K562 (cell line): ENCODE data around the gene MCHR2. TPM values are rescaled to one million over a fixed set of nuclear protein-coding genes. Genes with fewer than 3 reads are reported as not detected.

Experiments used
- ATAC-seq: fragments of 200-7000 bp; cut with Tn5 transposase; 3 replicates; pipeline ENCODE4 v1.9.1; 2020; ENCODE audit warnings: moderate library complexity
- BruUV-seq: library from RNA; stranded (reverse); fragments of 400-500 nt; replicated peaks from 2 replicates; lab custom pipeline; 2021; lab: Mats Ljungman, UMichigan
- CTCF ChIA-PET: fragments of 300-600 bp; formaldehyde crosslinking; extraction: SDS; loops from one replicate; lab custom pipeline; 2021; ENCODE audit warnings: low intra/inter-chr PET ratio; lab: Yijun Ruan, JAX
- POLR2A ChIA-PET: fragments of 300-600, 350-650 bp; sonication (Branson Sonifier 250); formaldehyde crosslinking; extraction: SDS; loops from one replicate; lab custom pipeline; 2021; ENCODE audit warnings: antibody characterized with exemption, inconsistent platforms; lab: Yijun Ruan, JAX
- DNase-seq, 4 experiments: peaks; one replicate each; pipeline versions ENCODE4 v3.0.0 to v3.0.0-alpha.2; 2011 to 2018; ENCODE audit warnings: low spot score in 3 of 4, mixed read lengths in 3 of 4; ENCODE audit errors: extremely low read depth in 1 of 4
- FAIRE-seq: peaks from 2 replicates; lab custom pipeline; 2011; peaks lifted over from hg19 to GRCh38; lab: Jason Lieb, UNC
- H2AFZ ChIP-seq: 2 replicates; pipeline ENCODE4 v1.6.0; 2011; ENCODE audit warnings: low read depth, low read length, control low read depth, inconsistent platforms
- H3K27ac ChIP-seq: fragments of 200-600 bp; 3 replicates; pipeline ENCODE4 v1.8.0; 2011; ENCODE audit warnings: low read depth, mild to moderate bottlenecking, control low read depth, inconsistent platforms, low read length, moderate library complexity, mixed read lengths; ENCODE audit errors: extremely low read depth
- H3K27me3 ChIP-seq, 2 experiments: fragments of 300-600 bp in 1 of 2; 2 replicates in 1 of 2; 3 replicates in 1 of 2; pipeline versions ENCODE4 v1.6.0 to v1.8.0; 2011; ENCODE audit warnings: inconsistent platforms in 2 of 2, low read length in 2 of 2, mild to moderate bottlenecking in 1 of 2, mixed read lengths in 1 of 2, moderate library complexity in 1 of 2; ENCODE audit not compliant: control insufficient read depth in 2 of 2, insufficient read depth in 2 of 2
- H3K36me3 ChIP-seq: fragments of 300-600 bp; 3 replicates; pipeline ENCODE4 v1.8.0; 2011; ENCODE audit warnings: mild to moderate bottlenecking, low read length, inconsistent platforms; ENCODE audit not compliant: control insufficient read depth, insufficient read depth
- H3K4me1 ChIP-seq, 2 experiments: fragments of 200-600 bp in 1 of 2; replicated peaks in 1 of 2; 2 replicates in 1 of 2; 3 replicates in 1 of 2; pipeline versions ENCODE4 v1.5.1 to v1.8.0; 2011; ENCODE audit warnings: inconsistent platforms in 2 of 2, low read length in 2 of 2, mild to moderate bottlenecking in 1 of 2, mixed read lengths in 1 of 2, moderate library complexity in 1 of 2; ENCODE audit not compliant: control insufficient read depth in 2 of 2, insufficient read depth in 2 of 2
- H3K4me2 ChIP-seq: 2 replicates; pipeline ENCODE4 v1.6.1; 2011; ENCODE audit warnings: low read length, control low read depth, inconsistent platforms, mixed read lengths; ENCODE audit not compliant: insufficient read depth
- H3K4me3 ChIP-seq: fragments of 200-600 bp; sonication (generic), shearing (Covaris generic); 2 replicates; pipeline ENCODE4 v1.5.1; 2016; ENCODE audit warnings: control low read depth, inconsistent platforms
- H3K79me2 ChIP-seq: fragments of 200-600 bp; 3 replicates; pipeline ENCODE4 v1.8.0; 2011; ENCODE audit warnings: low read length, inconsistent platforms; ENCODE audit not compliant: control insufficient read depth, insufficient read depth
- H3K9ac ChIP-seq, 2 experiments: 2 replicates each; pipeline versions ENCODE4 v1.6.0 to v1.6.1; 2011; ENCODE audit warnings: low read depth in 2 of 2, low read length in 2 of 2, control low read depth in 1 of 2, inconsistent platforms in 1 of 2, mild to moderate bottlenecking in 1 of 2, mixed read lengths in 1 of 2; ENCODE audit not compliant: insufficient read depth in 1 of 2
- H3K9me1 ChIP-seq: one replicate; pipeline ENCODE4 v1.6.0; 2011; ENCODE audit warnings: inconsistent platforms, mild to moderate bottlenecking, low read length, moderate library complexity; ENCODE audit not compliant: control insufficient read depth, insufficient read depth
- H3K9me3 ChIP-seq: replicated peaks from 2 replicates; pipeline ENCODE4 v1.5.1; 2011; ENCODE audit warnings: low read depth, low read length, inconsistent platforms; ENCODE audit not compliant: control insufficient read depth, insufficient read depth
- H4K20me1 ChIP-seq: replicated peaks from 2 replicates; pipeline ENCODE4 v1.6.1; 2011; ENCODE audit warnings: low read length, inconsistent platforms, mixed read lengths; ENCODE audit not compliant: control insufficient read depth, insufficient read depth
- BRCA1 ChIP-seq, 2 experiments: fragments of 450-650 bp in 1 of 2; sonication (generic) in 1 of 2; formaldehyde crosslinking in 1 of 2; IDR thresholded peaks; 2 replicates each; pipeline versions ENCODE4 v1.5.0 to v1.6.1; 2017 to 2020; ENCODE audit warnings: mild to moderate bottlenecking in 1 of 2, missing genetic modification reagents in 1 of 2
- BRD9 ChIP-seq: fragments of 450-650 bp; IDR thresholded peaks from 2 replicates; pipeline ENCODE4 v1.6.1; 2018; ENCODE audit warnings: low read depth; ENCODE audit not compliant: partially characterized antibody
- CC2D1A ChIP-seq: fragments of 450-650 bp; IDR thresholded peaks from 2 replicates; pipeline ENCODE4 v1.6.1; 2017; ENCODE audit warnings: mild to moderate bottlenecking
- CREB5 ChIP-seq: fragments of 250-450 bp; sonication (Bioruptor Pico); IDR thresholded peaks from 2 replicates; pipeline ENCODE4 v1.5.0; 2020; ENCODE audit warnings: mild to moderate bottlenecking
- E2F4 ChIP-seq: sonication (generic); formaldehyde crosslinking; IDR thresholded peaks from 2 replicates; pipeline ENCODE4 v1.8.0; 2022; ENCODE audit warnings: mild to moderate bottlenecking, low read depth, missing genetic modification reagents
- ELF1 ChIP-seq: fragments of 200-800 bp; sonication (Bioruptor generic); IDR thresholded peaks from 2 replicates; pipeline ENCODE4 v1.6.1; 2016; ENCODE audit warnings: missing genetic modification characterization, missing compliant biosample characterization
- HDGF ChIP-seq: fragments of 450-650 bp; IDR thresholded peaks from 2 replicates; pipeline ENCODE4 v1.6.1; 2016
- KAT7 ChIP-seq: sonication (generic); formaldehyde crosslinking; IDR thresholded peaks from 2 replicates; pipeline ENCODE4 v1.8.0; 2022; ENCODE audit warnings: missing genetic modification reagents, mild to moderate bottlenecking, borderline replicate concordance
- NFE2L1 ChIP-seq: fragments of 450-650 bp; IDR thresholded peaks from 2 replicates; pipeline ENCODE4 v1.6.1; 2016; ENCODE audit warnings: missing genetic modification characterization, low read depth, mild to moderate bottlenecking, missing compliant biosample characterization, moderate library complexity, borderline replicate concordance
- RBM15 ChIP-seq: fragments of 200-400 bp; formaldehyde crosslinking; IDR thresholded peaks from 2 replicates; pipeline ENCODE4 v1.6.1; 2018; ENCODE audit warnings: mild to moderate bottlenecking, low read length, moderate library complexity; ENCODE audit not compliant: insufficient read depth
- RHOXF2B ChIP-seq: fragments of 250-450 bp; sonication (Bioruptor Pico); conservative IDR thresholded peaks from 2 replicates; pipeline ENCODE4 v1.5.1; 2021
- SETDB1 ChIP-seq: IDR thresholded peaks from one replicate; pipeline ENCODE4 v1.6.1; 2012; ENCODE audit warnings: low read length, control low read depth, inconsistent platforms
- YBX1 ChIP-seq: fragments of 450-650 bp; IDR thresholded peaks from 2 replicates; pipeline ENCODE4 v1.7.1; 2016; ENCODE audit warnings: mild to moderate bottlenecking
- YY1 ChIP-seq, 3 experiments: IDR thresholded peaks; 2 replicates each; pipeline ENCODE4 v1.6.1; 2011; ENCODE audit warnings: low read length in 2 of 3, mild to moderate bottlenecking in 2 of 3, moderate library complexity in 2 of 3, borderline replicate concordance in 1 of 3, control low read depth in 1 of 3, low read depth in 1 of 3; ENCODE audit not compliant: insufficient read depth in 3 of 3, insufficient replicate concordance in 2 of 3, control insufficient read depth in 1 of 3, insufficient read length in 1 of 3; ENCODE audit errors: extremely low read depth in 1 of 3
- ZBTB17 ChIP-seq: fragments of 450-650 bp; formaldehyde crosslinking; IDR thresholded peaks from 2 replicates; pipeline ENCODE4 v1.4.0; 2020; ENCODE audit warnings: mild to moderate bottlenecking
- ZFPM2 ChIP-seq: fragments of 250-450 bp; sonication (Bioruptor Pico); IDR thresholded peaks from 2 replicates; pipeline ENCODE4 v1.5.1; 2022; ENCODE audit warnings: mild to moderate bottlenecking
- ZNF23 ChIP-seq: fragments of 250-450 bp; sonication (Bioruptor Pico); IDR thresholded peaks from 2 replicates; pipeline ENCODE4 v1.4.0; 2020; ENCODE audit warnings: mild to moderate bottlenecking
- ZNF778 ChIP-seq: fragments of 450-650 bp; formaldehyde crosslinking; IDR thresholded peaks from 2 replicates; pipeline ENCODE4 v1.4.0; 2020; ENCODE audit warnings: mild to moderate bottlenecking, moderate library complexity
- WGBS: fragments of 100-300 bp; shearing (Covaris generic); methylation state at CpG from one replicate; pipeline ENCODE4 v1.1.6; 2016; ENCODE audit warnings: low coverage, mixed read lengths; ENCODE audit not compliant: insufficient coverage; ENCODE audit errors: missing lambda C conversion rate; 5-methylcytosine and 5-hydroxymethylcytosine counted together
- in situ Hi-C: fragments of 300-500 bp; cut with MboI; formaldehyde crosslinking; loops from 4 replicates; pipeline ENCODE4 v1.15.0; 2018; ENCODE audit warnings: inconsistent platforms, mixed read lengths
- intact Hi-C: fragments of 100-400 bp; cut with micrococcal nuclease; formaldehyde crosslinking; loops from 2 replicates; pipeline ENCODE4 v1.14.2; 2022
- polyA plus RNA-seq, 8 experiments: library from polyadenylated mRNA; depleted of rRNA in 4 of 8; stranded (reverse) in 5 of 8; unstranded in 3 of 8; fragments of >200 nt; fragmentation: Nextera tagmentation in 2 of 8; fragmentation: Illumina TruSeq in 1 of 8; extraction: Ambion mirVana in 2 of 8; extraction: Trizol in 1 of 8; gene quantifications; 2 replicates each; pipeline versions ENCODE4 v1.2.1 to v1.2.3, GENCODE V29; 2011 to 2014; ENCODE audit warnings: inconsistent platforms in 1 of 8, missing spikeins in 1 of 8
- total RNA-seq, 7 experiments: library from RNA; depleted of rRNA in 6 of 7; stranded (reverse); fragments of >200 nt in 6 of 7; fragmentation: Illumina TruSeq in 2 of 7; extraction: Trizol in 2 of 7; gene quantifications; 2 replicates each; pipeline versions ENCODE4 v1.2.1 to v1.2.3, GENCODE V29; 2011 to 2021; ENCODE audit warnings: low replicate concordance in 1 of 7

MCHR2 gene
- total and polyA plus RNA-seq, 9 of the 15 experiments (the other 6 are each of a cell fraction or from before 2014, with no cell fraction given): not detected

GRCh38 chr6:99960027-99960426 is 34.0 kb downstream of the MCHR2 start:
- H3K4me2 ChIP-seq: no peak overlapping the region
- H3K9ac ChIP-seq: no peak overlapping the region
- ChIA-PET CTCF (no interaction called here), POLR2A (no interaction called here)
- no peak overlapping the region for H3K4me3 ChIP-seq
- FAIRE-seq (no peak), ATAC-seq (no peak), DNase-seq (no peak)
- no peaks in the 10 kb centered on the region for H3K4me1 ChIP-seq
- H3K27me3 ChIP-seq: no peaks in the 10 kb centered on the region
- no peaks in the 10 kb centered on the region for H4K20me1 ChIP-seq
- no peaks in the 10 kb centered on the region for H3K9me1 ChIP-seq
- no peaks in the 10 kb centered on the region for H3K79me2 ChIP-seq
- intact Hi-C loops (no loop called here), in situ Hi-C loops (no loop called here)
- no peaks in the 10 kb centered on the region for H3K36me3 ChIP-seq
- no peak for TF ChIP-seq ELF1 (tag)
- TF ChIP-seq CC2D1A: no peak
- TF ChIP-seq NFE2L1 (tag): no peak
- TF ChIP-seq SETDB1: no peak
- TF ChIP-seq E2F4 (CRISPR knock-in tag): no peak
- TF ChIP-seq KAT7 (CRISPR knock-in tag): no peak
- TF ChIP-seq CREB5: no peak
- TF ChIP-seq BRD9: no peak
- TF ChIP-seq HDGF: no peak
- no peak for TF ChIP-seq ZNF778
- TF ChIP-seq ZNF23 (CRISPR knock-in tag): no peak
- TF ChIP-seq ZBTB17 (CRISPR knock-in tag): no peak
- no peak for TF ChIP-seq RHOXF2B
- no peak for TF ChIP-seq YY1 (IDR thresholded peaks at IDR 0.05; ENCODE audit: borderline replicate concordance in 1 of 3, control insufficient read depth in 1 of 3, extremely low read depth in 1 of 3, insufficient read depth in 3 of 3, insufficient read length in 1 of 3, insufficient replicate concordance in 2 of 3, low read depth in 1 of 3, low read length in 2 of 3)
- no peak for TF ChIP-seq BRCA1 (IDR thresholded peaks at IDR 0.05)
- no peak for TF ChIP-seq BRCA1 (CRISPR knock-in tag; IDR thresholded peaks at IDR 0.05)
- no peak for TF ChIP-seq ZFPM2 (CRISPR knock-in tag)
- no peak for TF ChIP-seq YBX1
- TF ChIP-seq RBM15: no peak
- 0% methylated on average over 1 of the region's 1 CpG for WGBS
- H3K9me3 ChIP-seq: no peaks in the 10 kb centered on the region
- no peak overlapping the region for H2AFZ ChIP-seq
- BruUV-seq: no TSS peak
- no peak overlapping the region for H3K27ac ChIP-seq
